HepG2 (cell line): ENCODE measurements around the gene SHPK. TPM values are rescaled to one million over a fixed set of nuclear protein-coding genes. Genes with fewer than 3 reads are reported as not detected.

ENCODE experiments used
- ATAD3A ChIP-seq: sonication (generic); formaldehyde crosslinking; IDR thresholded peaks from 2 replicates; pipeline ENCODE4 v1.4.0; 2020; ENCODE audit warnings: missing genetic modification reagents
- CHD4 ChIP-seq: fragments of 200-600 bp; sonication (generic); IDR thresholded peaks from 2 replicates; pipeline ENCODE4 v1.7.0; 2017; ENCODE audit warnings: mild to moderate bottlenecking, low read length, borderline replicate concordance
- ELF4 ChIP-seq: sonication (generic); formaldehyde crosslinking; IDR thresholded peaks from 2 replicates; pipeline ENCODE4 v1.5.0; 2020; ENCODE audit warnings: missing genetic modification reagents, mild to moderate bottlenecking, moderate library complexity, borderline replicate concordance
- HMGA1 ChIP-seq: sonication (generic); formaldehyde crosslinking; conservative IDR thresholded peaks from 2 replicates; pipeline ENCODE4 v1.4.0; 2020; ENCODE audit warnings: missing genetic modification reagents
- MATR3 ChIP-seq: sonication (generic); formaldehyde crosslinking; IDR thresholded peaks from 2 replicates; pipeline ENCODE4 v1.4.0; 2020; ENCODE audit warnings: missing genetic modification reagents
- NRL ChIP-seq: sonication (generic); formaldehyde crosslinking; IDR thresholded peaks from 2 replicates; pipeline ENCODE4 v1.5.0; 2020; ENCODE audit warnings: missing genetic modification reagents, mild to moderate bottlenecking, moderate library complexity, borderline replicate concordance
- RAD21 ChIP-seq: fragments of 450-650 bp; formaldehyde crosslinking; IDR thresholded peaks from 2 replicates; pipeline ENCODE4 v1.5.0; 2020; ENCODE audit warnings: mild to moderate bottlenecking
- SP1 ChIP-seq, 2 experiments: fragments of 450-650 bp in 1 of 2; sonication (generic) in 1 of 2; formaldehyde crosslinking in 1 of 2; IDR thresholded peaks; 2 replicates each; pipeline versions ENCODE4 v1.4.0 to v1.6.1; 2016 to 2020; ENCODE audit warnings: missing genetic modification reagents in 1 of 2
- TBX3 ChIP-seq: fragments of 450-650 bp; IDR thresholded peaks from 2 replicates; pipeline ENCODE4 v1.6.1; 2017; ENCODE audit warnings: antibody characterized with exemption, mild to moderate bottlenecking, inconsistent platforms, borderline replicate concordance
- TP53 ChIP-seq: sonication (generic); formaldehyde crosslinking; conservative IDR thresholded peaks from 2 replicates; pipeline ENCODE4 v1.4.0; 2020; ENCODE audit warnings: missing genetic modification reagents
- ZNF160 ChIP-seq: sonication (generic); formaldehyde crosslinking; IDR thresholded peaks from 2 replicates; pipeline ENCODE4 v1.8.0; 2022; ENCODE audit warnings: mild to moderate bottlenecking, inconsistent platforms, missing genetic modification reagents
- ZNF350 ChIP-seq: sonication (generic); formaldehyde crosslinking; IDR thresholded peaks from 2 replicates; pipeline ENCODE4 v1.4.0; 2020; ENCODE audit warnings: mild to moderate bottlenecking, low read depth, missing genetic modification reagents, borderline replicate concordance
- polyA plus RNA-seq, 8 experiments: library from polyadenylated mRNA; depleted of rRNA in 3 of 8; stranded (reverse) in 7 of 8; unstranded in 1 of 8; fragments of >200 nt; fragmentation: Illumina TruSeq in 4 of 8; extraction: Trizol in 4 of 8; gene quantifications; 2 replicates each; pipeline versions ENCODE4 v1.2.1 to v1.2.3, GENCODE V29; 2011 to 2016; ENCODE audit warnings: low read depth in 4 of 8, missing spikeins in 1 of 8, mixed read lengths in 1 of 8; ENCODE audit not compliant: insufficient read depth in 1 of 8
- total RNA-seq, 5 experiments: library from RNA; depleted of rRNA; stranded (reverse); fragments of >200 nt; fragmentation: Illumina TruSeq; extraction: Trizol; gene quantifications; 2 replicates each; pipeline ENCODE4 v1.2.3, GENCODE V29; 2016; ENCODE audit warnings: low read depth in 1 of 5
- TF ChIP-seq, protein P1 (sequence below): sonication (generic); formaldehyde crosslinking; IDR thresholded peaks from 2 replicates; pipeline ENCODE4 v1.5.0; 2020; ENCODE audit warnings: mild to moderate bottlenecking, missing genetic modification reagents, borderline replicate concordance
- TF ChIP-seq, protein P2 (sequence below): sonication (generic); formaldehyde crosslinking; IDR thresholded peaks from 2 replicates; pipeline ENCODE4 v1.8.0; 2022; ENCODE audit warnings: mild to moderate bottlenecking, missing genetic modification reagents, borderline replicate concordance
- TF ChIP-seq, protein P3 (sequence below): sonication (generic); formaldehyde crosslinking; IDR thresholded peaks from 2 replicates; pipeline ENCODE4 v1.5.1; 2020; ENCODE audit warnings: mild to moderate bottlenecking, missing genetic modification reagents, moderate library complexity

SHPK gene
- total and polyA plus RNA-seq, 2 of the 13 experiments (the other 11 are each of a cell fraction or from before 2014, with no cell fraction given), result 16.2 to 30.9 TPM

DNA sequence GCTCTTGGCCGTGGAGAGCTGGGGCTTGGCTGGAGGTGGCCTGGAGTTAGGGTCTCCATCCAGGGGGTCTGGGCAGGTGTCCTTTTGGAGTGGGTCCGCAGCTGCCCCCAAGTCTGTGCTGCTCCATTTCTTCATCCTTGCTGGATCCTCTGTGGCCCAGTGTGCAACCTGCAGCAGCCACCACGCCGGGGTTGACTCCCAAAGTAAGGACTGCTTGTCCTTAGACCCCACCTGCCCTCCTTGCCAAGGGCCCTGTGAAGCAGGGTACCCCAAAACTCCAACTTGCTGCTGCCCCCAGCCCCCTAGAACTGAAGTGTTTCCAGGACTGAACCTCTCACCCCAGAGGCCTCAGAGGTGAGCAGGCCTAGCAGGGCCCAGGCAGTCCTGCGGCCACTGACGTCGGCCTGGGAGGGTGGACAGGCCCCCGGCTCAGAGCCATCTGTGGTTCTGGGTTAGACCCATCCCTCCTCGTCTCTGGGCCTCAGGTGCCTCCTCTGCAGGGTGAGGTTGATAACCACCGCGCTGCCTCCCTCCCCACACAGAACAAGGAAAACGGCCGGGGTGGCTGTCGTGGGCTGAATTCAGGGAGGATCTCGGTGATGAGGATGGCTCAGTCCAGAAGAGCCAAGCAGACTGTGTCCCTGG is 43.7 kb downstream of the SHPK start (continued):
- TF ChIP-seq, protein P1, sequence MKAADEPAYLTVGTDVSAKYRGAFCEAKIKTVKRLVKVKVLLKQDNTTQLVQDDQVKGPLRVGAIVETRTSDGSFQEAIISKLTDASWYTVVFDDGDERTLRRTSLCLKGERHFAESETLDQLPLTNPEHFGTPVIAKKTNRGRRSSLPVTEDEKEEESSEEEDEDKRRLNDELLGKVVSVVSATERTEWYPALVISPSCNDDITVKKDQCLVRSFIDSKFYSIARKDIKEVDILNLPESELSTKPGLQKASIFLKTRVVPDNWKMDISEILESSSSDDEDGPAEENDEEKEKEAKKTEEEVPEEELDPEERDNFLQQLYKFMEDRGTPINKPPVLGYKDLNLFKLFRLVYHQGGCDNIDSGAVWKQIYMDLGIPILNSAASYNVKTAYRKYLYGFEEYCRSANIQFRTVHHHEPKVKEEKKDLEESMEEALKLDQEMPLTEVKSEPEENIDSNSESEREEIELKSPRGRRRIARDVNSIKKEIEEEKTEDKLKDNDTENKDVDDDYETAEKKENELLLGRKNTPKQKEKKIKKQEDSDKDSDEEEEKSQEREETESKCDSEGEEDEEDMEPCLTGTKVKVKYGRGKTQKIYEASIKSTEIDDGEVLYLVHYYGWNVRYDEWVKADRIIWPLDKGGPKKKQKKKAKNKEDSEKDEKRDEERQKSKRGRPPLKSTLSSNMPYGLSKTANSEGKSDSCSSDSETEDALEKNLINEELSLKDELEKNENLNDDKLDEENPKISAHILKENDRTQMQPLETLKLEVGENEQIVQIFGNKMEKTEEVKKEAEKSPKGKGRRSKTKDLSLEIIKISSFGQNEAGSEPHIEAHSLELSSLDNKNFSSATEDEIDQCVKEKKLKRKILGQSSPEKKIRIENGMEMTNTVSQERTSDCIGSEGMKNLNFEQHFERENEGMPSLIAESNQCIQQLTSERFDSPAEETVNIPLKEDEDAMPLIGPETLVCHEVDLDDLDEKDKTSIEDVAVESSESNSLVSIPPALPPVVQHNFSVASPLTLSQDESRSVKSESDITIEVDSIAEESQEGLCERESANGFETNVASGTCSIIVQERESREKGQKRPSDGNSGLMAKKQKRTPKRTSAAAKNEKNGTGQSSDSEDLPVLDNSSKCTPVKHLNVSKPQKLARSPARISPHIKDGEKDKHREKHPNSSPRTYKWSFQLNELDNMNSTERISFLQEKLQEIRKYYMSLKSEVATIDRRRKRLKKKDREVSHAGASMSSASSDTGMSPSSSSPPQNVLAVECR (CRISPR knock-in tag), result no peak
- TF ChIP-seq ELF4 (CRISPR knock-in tag), result no peak
- TF ChIP-seq NRL (CRISPR knock-in tag), result no peak
- no peak for TF ChIP-seq RAD21 (CRISPR knock-in tag)
- TF ChIP-seq ZNF160 (CRISPR knock-in tag), result no peak
- no peak for TF ChIP-seq ATAD3A (CRISPR knock-in tag)
- TF ChIP-seq MATR3 (CRISPR knock-in tag), result no peak
- TF ChIP-seq TBX3, result no peak
- TF ChIP-seq, protein P2, sequence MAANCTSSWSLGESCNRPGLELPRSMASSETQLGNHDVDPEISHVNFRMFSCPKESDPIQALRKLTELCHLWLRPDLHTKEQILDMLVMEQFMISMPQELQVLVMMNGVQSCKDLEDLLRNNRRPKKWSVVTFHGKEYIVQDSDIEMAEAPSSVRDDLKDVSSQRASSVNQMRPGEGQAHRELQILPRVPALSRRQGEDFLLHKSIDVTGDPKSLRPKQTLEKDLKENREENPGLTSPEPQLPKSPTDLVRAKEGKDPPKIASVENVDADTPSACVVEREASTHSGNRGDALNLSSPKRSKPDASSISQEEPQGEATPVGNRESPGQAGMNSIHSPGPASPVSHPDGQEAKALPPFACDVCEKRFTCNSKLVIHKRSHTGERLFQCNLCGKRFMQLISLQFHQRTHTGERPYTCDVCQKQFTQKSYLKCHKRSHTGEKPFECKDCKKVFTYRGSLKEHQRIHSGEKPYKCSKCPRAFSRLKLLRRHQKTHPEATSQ (CRISPR knock-in tag), result no peak
- TF ChIP-seq HMGA1, result no peak
- no peak for TF ChIP-seq ZNF350 (CRISPR knock-in tag)
- TF ChIP-seq SP1 (IDR thresholded peaks at IDR 0.05), result no peak
- TF ChIP-seq SP1 (CRISPR knock-in tag; IDR thresholded peaks at IDR 0.05), result no peak
- TF ChIP-seq TP53, result no peak
- TF ChIP-seq, protein P3, sequence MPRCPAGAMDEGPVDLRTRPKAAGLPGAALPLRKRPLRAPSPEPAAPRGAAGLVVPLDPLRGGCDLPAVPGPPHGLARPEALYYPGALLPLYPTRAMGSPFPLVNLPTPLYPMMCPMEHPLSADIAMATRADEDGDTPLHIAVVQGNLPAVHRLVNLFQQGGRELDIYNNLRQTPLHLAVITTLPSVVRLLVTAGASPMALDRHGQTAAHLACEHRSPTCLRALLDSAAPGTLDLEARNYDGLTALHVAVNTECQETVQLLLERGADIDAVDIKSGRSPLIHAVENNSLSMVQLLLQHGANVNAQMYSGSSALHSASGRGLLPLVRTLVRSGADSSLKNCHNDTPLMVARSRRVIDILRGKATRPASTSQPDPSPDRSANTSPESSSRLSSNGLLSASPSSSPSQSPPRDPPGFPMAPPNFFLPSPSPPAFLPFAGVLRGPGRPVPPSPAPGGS (CRISPR knock-in tag), result no peak
- TF ChIP-seq CHD4, result no peak
